Activated CD4-positive, alpha-beta T cell treated with anti-CD3 and anti-CD28 coated beads, Interleukin-2, Interleukin-6, amounts not matched to agents 100 ng/mL and 50 ng/mL, durations not matched to agents 16 hours and 8 hours (primary cell): Measurements from ENCODE around the gene KAZN.
A peak's percentile ranks its signal among the peaks of the same experiment; 100 is the strongest.

Experiments
- DNase-seq: peaks from one replicate; pipeline ENCODE4 v3.0.0-alpha.2; 2020

Gene KAZN

GRCh38 chr1:15048437-15048980 is 450.0 kb downstream of the KAZN start:
- DNase-seq = no peak

GRCh38 chr1:15049067-15049466 is 450.6 kb downstream of the KAZN start:
- no peak for DNase-seq

GRCh38 chr1:15051882-15052528 is 453.5 kb downstream of the KAZN start:
- DNase-seq = no peak

- no peak for DNase-seq
These were observed 454.7 kb downstream of the KAZN start for GRCh38 chr1:15053153-15053552.

- no peak for DNase-seq
These were observed 457.4 kb downstream of the KAZN start for GRCh38 chr1:15055736-15056415.

GRCh38 chr1:15056515-15057285 is 458.2 kb downstream of the KAZN start:
- no peak for DNase-seq

GRCh38 chr1:15057834-15058233 is 459.3 kb downstream of the KAZN start:
- DNase-seq = no peak

- no peak for DNase-seq
These were observed 459.8 kb downstream of the KAZN start for GRCh38 chr1:15058261-15058660.

- no peak for DNase-seq
These were observed 461.6 kb downstream of the KAZN start for GRCh38 chr1:15060104-15060503.

GRCh38 chr1:15062479-15063099 is 464.1 kb downstream of the KAZN start:
- peak; percentile 8 for DNase-seq

GRCh38 chr1:15063346-15063745 is 464.9 kb downstream of the KAZN start:
- no peak for DNase-seq

- no peak for DNase-seq
These were observed 465.3 kb downstream of the KAZN start for GRCh38 chr1:15063783-15064182.

- DNase-seq = no peak
These were observed 465.9 kb downstream of the KAZN start for GRCh38 chr1:15064217-15064929.

GRCh38 chr1:15065291-15065690 is 466.8 kb downstream of the KAZN start:
- no peak for DNase-seq

- DNase-seq = no peak
These were observed 467.3 kb downstream of the KAZN start for GRCh38 chr1:15065736-15066135.

GRCh38 chr1:15066191-15066590 is 467.7 kb downstream of the KAZN start:
- DNase-seq = no peak

- no peak for DNase-seq
These were observed 468.7 kb downstream of the KAZN start for GRCh38 chr1:15067148-15067547.

GRCh38 chr1:15068152-15068551 is 469.7 kb downstream of the KAZN start:
- no peak for DNase-seq

- DNase-seq = no peak
These were observed 470.5 kb downstream of the KAZN start for GRCh38 chr1:15068997-15069396.

GRCh38 chr1:15070145-15070748 is 471.8 kb downstream of the KAZN start:
- no peak for DNase-seq

- DNase-seq = no peak
These were observed 473.5 kb downstream of the KAZN start for GRCh38 chr1:15071936-15072335.

GRCh38 chr1:15073799-15074308 is 475.4 kb downstream of the KAZN start:
- no peak for DNase-seq
